OCI-LY1 (cell line): Measurements from ENCODE around the gene TMEM114.

Source experiments
- CTCF ChIP-seq: fragments of 200-600 bp; sonication (generic), shearing (Covaris generic); IDR thresholded peaks from 2 replicates; pipeline ENCODE4 v1.5.1; 2017; ENCODE audit warnings: mild to moderate bottlenecking, antibody characterized with exemption, low read length, moderate library complexity, mixed read lengths
- EZH2 ChIP-seq: fragments of 200-600 bp; sonication (generic), shearing (Covaris generic); IDR thresholded peaks from 2 replicates; pipeline ENCODE4 v1.8.0; 2017; ENCODE audit warnings: borderline replicate concordance, mixed run types, mild to moderate bottlenecking, antibody characterized with exemption, low read length, moderate library complexity, mixed read lengths

DNA sequence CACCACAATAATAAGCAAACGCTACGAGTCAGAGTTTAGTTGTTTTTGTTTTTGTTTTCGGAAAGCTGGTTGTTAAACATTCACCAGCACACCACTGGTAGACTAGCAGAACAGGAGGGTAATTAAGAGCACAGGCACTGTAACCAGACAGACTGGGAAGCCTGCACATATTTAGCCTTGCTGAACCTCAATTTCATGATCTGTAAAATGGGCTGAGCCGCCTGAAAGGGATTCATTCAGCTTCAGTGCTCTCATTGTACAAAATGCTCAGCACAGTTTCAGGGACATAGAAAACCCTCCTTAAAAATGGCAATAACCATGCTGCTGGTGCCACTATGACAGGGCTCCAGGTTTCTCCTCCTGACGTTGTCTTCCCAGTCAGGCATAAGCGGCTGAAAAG, 66.4 kb downstream of the TMEM114 start:
- no peak for TF ChIP-seq CTCF
- no peak for TF ChIP-seq EZH2
